Measurements from ENCODE around the gene NUCKS1.

- TF ChIP-seq FOXA1 (IDR thresholded peaks at IDR 0.05) (no peak), FOXM1 (IDR thresholded peaks at IDR 0.05; ENCODE audit: borderline replicate concordance) (no peak), NFRKB (IDR thresholded peaks at IDR 0.05) (no peak), ARNT (IDR thresholded peaks at IDR 0.05) (no peak), HDGF (IDR thresholded peaks at IDR 0.05; ENCODE audit: borderline replicate concordance) (no peak), PKNOX1 (IDR thresholded peaks at IDR 0.05) (no peak), TARDBP (IDR thresholded peaks at IDR 0.05) (no peak), CTBP1 (IDR thresholded peaks at IDR 0.05; ENCODE audit: borderline replicate concordance) (no peak), ZNF384 (IDR thresholded peaks at IDR 0.05) (no peak), FOXK2 (IDR thresholded peaks at IDR 0.05) (no peak), ELF4 (IDR thresholded peaks at IDR 0.05) (no peak), LEF1 (IDR thresholded peaks at IDR 0.05; ENCODE audit: borderline replicate concordance) (no peak), SP1 (IDR thresholded peaks at IDR 0.05) (no peak), SUZ12 (IDR thresholded peaks at IDR 0.05) (no peak)
These were observed 69.7 kb downstream of the NUCKS1 start, which contains the start of gene SLC45A3 for GRCh38 chr1:205680073-205680851.

Measured in HEK293T (cell line).